ELF-1 (cell line): ENCODE measurements around the gene GCSAML.
"Not testable (repeated sequence)": the region's sequence is repeated elsewhere in the genome, so short reads cannot be mapped to it uniquely, and the experiment has no call there.

ENCODE experiments used
- DNase-seq: peaks from one replicate; pipeline ENCODE4 v3.0.0-alpha.2; 2016; ENCODE audit warnings: low read depth, low spot score

The GCSAML gene

DNA sequence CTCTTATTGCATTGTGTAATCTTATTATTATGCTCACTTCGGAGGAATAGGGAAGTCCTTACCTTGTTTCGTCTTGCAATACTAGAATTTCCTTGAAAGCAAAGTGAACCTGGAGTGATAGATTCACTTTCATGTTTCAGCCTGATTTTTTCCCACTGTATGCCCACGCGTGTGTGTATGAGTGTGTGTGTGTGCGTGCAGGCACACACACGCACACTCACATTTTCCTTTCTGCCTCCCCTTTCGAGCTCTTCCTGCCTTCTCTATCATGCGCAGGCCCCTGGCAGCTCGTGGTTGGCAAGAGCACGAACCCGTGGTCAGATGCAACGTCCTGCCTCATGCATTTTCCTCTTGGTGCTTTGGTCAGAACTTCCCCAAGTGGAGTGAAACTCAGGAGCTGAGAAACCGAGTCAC is at the start of gene GCSAML:
Gene GCSAML, plus strand, starts transcription at position 366 of the 414 bp plus-strand sequence. CDS start 58 bp downstream, outside the sequence.
- no peak for DNase-seq

DNA sequence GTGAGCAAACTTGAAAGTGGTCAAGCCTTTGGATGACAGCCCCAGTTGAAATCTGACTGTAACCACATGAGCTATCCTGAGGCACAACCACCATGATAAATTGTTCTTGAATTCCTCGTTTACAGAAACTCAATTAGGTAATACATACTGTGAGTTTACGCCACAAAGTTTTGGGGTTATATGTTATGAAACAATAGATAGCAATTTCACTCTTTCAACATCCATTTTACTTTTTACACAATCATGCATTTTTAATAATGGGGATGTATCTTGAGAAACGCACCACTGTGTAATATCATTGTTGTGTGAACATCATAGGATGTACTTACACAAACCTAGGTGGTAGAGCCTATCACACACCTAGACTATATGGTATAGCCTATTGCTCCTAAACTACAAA is 48.1 kb upstream of the GCSAML start:
- DNase-seq = no peak

- no peak for DNase-seq
These were observed 42.1 kb upstream of the GCSAML start for GRCh38 chr1:247506831-247507230.

DNA sequence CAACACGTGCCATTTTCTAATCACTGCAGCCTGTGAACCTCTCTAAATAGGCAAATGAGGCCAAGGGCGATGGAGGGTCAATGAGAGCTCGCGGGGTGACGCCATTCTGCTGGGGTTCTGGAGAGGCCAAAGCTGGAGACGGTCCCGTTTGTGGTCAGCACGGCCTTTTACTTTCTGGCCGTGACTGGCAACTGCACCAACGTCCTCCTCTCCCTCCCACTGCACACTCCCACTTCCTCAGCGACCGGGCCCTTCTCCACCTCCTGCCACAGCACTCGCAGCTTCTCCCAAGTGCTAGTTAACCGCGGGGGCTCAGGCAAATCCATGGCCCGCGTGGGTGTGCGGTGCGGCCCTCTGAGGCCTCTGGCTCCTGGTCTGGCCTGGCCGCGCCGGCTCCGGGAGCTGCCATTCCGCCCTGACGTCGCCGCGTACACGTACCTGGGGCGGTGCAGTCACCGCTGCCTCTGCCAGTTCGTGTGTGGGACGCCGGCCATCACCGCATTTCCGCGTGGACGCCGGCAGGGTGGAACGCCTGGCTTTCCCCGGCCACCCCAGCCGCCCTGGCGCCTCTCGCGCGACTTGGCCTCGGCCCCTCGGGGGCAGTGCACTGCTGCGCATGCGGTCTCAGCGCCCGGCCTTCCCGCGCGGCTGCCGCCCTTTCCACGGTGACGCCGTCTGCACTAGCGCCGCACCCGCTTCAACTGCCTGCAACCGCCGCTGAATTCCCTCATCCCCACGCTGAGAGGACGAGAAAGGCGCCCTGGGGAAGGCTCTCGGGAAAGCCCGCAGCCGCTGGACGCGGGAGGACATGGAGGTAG is 30.9 kb upstream of the GCSAML start:
- DNase-seq = no peak

DNA sequence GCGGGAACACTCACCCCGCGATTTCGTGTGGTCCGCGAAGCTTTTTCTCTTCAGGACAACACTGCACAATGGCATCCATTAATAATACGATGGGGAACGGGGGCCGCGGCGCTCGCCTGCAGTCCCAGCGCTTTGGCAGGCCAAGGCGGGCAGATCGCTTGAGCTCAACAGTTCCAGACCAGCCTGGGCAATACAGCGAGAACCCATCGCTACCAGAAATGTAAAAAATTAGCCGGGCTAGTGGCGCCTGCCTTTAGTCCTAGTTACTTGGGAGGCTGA is 30.4 kb upstream of the GCSAML start:
- no peak for DNase-seq

- DNase-seq = not testable (repeated sequence)
These were observed 27.0 kb upstream of the GCSAML start for GRCh38 chr1:247521886-247522285.

- DNase-seq = no peak
These were observed 20.0 kb upstream of the GCSAML start for GRCh38 chr1:247528812-247529474.

DNA sequence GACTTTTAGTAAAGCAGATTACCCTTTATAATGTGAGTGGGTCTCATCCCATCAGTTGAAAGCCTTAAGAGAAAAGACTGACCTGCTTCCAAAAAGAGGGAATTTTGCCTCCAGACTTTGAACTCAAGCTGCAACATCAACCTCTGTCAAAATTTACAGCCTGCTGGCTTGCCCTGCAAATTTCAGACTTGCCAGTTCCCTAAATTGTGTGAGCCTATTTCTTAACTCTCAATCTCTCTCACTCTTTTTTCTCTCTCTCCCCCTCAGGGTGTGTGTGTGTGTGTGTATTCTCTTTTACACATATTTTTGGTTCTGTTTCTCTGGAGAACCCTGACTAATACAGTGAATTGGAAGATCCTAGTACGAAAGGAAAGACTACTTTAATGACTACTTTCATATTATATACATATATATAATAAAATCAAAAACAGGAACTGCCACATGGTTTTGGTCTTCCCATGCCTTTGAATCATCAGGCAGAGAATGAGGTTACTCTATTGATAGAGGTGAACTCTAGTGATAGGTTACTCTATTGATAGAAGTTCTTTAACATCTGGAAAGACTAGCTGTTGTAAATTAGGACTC is 19.1 kb upstream of the GCSAML start:
- no peak for DNase-seq

DNA sequence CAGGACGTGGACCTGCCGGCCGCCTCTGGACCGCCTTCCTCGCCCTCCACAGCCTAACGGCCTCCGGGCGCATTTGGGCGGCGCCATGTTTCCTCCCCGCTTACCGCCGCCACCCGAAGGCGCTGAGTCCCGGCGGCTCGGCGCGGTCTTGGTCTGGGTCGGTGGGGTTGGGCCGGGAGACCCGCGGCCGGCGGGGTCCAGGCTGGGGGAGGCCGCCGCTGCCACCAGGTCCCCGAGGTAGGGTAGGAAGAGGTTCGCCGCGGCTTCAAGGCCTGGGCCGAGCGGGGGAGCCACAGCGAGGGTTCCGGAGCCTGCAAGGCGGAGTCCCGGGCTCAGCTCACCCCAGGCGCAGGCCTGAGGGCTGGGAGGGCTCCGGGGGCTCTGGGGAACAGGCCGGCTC is 18.1 kb upstream of the GCSAML start:
- no peak for DNase-seq

GRCh38 chr1:247531937-247532336 is 17.0 kb upstream of the GCSAML start:
- DNase-seq = no peak

- DNase-seq = no peak
These were observed 13.5 kb upstream of the GCSAML start for GRCh38 chr1:247535402-247535801.

DNA sequence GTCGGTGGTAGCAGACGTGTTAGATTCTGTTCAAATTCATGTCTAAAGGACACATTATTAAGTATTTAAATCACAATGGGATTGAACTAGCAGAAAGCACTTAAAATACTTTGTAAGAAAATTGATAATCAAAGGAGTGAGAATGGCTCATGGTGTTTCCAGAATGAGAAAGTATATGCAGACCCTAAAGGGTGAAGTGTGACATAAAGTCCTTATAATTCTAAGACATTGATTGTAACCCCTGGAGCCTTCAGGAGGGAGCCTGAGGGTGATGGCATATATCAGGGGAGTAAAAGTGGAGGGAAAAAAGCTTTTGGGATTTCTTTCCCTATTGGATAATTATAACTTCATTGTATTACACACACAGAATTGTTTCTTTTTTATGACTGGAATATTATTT is 12.6 kb upstream of the GCSAML start, which contains the start of gene OR2C3:
Gene OR2C3, minus strand, starts transcription at position 101 of the 400 bp plus-strand sequence. CDS start 3,929 bp downstream, outside the sequence.
- no peak for DNase-seq

DNA sequence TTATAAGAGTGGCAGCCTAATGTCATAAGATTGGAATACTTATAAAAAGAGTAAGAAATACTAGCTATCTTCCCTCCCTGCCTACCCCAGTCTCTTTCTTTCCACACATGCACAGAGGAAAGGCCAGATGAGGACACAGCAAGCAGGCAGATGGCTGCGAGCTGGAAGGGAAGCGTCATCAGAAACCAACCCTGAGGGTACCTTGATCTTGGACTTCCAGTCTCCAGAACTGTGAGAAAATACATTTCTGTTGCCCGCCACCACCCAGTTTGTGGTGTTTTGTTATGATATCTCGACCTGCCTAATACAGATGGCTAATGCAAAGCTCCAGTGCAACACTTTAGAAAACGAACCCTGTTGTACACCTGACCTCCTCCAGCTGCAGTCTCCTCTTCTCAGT is 10.4 kb upstream of the GCSAML start:
- no peak for DNase-seq

DNA sequence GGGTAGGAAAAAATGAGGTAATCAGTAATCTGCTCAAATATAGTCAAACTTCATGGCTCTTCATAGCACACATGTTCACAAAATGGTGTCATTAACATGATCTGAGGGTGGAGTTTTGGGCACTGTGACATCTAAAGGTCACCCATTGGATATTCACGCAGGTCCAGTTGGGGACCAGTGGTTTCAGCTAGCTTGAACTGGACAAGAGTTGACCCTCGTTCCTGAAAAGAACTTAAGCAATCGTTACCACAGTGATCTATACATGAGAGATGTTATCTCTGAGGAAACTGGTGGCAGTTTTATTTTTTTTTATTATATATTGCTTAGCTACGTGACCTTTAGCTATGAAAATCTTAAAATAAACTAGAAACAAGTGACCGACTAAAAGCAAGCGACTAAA is 9.7 kb upstream of the GCSAML start:
- DNase-seq = no peak

DNA sequence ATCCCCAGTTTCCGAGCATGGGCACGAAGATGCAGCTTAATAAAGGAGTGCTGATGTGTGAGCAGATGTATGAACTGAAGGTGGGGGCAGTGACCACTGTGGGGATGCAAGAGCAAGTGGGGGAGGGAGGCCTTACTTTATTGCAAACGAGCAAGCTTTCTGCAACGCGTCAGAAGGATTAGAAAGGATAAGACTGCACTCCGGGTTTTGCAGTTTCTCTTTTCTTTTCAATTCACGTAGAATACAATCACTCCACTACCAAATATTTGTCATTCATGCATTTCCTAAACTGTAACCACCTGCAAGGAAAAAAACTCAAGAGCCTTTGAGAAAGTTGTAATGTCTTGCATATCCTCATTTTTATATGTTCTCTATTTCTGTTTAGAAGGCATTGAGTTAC is 8.4 kb upstream of the GCSAML start:
- no peak for DNase-seq

DNA sequence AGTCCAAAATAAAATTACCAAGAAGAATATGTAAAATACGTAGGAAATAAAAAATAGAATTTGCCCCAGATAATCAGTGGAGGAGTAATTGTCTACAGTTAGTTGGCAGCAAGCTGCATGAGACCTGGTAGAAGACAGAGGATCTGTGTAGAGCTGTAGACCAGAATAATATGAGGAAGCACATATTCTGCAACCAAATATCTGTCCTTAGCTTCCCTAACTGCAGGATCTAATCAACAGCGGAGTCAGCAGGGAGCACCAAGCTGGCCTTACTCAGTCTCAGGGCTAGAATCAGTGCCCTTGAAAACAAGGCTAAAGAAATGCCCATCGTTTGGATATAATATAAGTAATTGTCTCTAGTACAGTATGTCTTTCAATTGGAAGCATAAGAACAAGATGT is 6.1 kb upstream of the GCSAML start:
- DNase-seq = no peak

DNA sequence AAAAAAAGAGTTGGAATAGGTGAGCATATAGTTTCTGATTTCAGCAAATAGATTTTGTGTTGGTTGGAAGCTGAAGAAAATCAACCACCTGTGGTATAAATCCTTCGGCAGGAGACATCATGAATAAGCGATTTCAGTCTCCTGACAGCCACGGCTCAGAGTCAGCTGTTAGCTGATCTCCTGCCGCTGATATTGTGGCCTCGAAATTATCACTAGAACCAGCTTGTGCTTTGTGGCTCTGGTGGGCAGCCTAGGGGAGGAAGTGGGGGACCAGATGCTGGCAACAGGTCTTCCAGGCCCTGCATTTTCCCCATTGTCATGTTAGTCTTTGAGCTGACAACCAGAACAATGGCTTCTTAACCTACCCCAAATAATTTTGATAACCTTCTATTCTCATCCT is 842 bp upstream of the GCSAML start:
- DNase-seq = no peak

- DNase-seq = peak; percentile 35
These were observed 2.8 kb downstream of the GCSAML start for GRCh38 chr1:247551721-247552120.

DNA sequence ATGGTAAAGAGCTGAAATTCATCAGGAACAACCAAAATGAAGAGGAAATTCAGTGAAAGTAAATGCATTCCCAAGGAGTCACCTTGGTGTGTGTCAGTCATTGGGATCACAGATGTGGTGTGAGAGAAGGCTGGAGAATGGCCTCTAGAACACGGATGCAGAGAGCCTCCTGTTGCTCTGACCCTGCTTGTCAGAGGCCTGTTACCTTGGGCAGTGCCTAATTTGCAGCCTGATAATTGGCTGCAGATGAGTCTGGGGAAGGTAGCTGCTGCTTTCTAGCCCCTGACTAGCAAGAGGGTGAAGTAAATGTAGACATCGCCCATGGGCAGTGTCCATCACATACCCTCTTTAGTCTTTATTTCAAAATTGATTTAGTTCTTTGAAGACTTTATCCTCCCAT is 3.3 kb downstream of the GCSAML start:
- peak; percentile 18 for DNase-seq

DNA sequence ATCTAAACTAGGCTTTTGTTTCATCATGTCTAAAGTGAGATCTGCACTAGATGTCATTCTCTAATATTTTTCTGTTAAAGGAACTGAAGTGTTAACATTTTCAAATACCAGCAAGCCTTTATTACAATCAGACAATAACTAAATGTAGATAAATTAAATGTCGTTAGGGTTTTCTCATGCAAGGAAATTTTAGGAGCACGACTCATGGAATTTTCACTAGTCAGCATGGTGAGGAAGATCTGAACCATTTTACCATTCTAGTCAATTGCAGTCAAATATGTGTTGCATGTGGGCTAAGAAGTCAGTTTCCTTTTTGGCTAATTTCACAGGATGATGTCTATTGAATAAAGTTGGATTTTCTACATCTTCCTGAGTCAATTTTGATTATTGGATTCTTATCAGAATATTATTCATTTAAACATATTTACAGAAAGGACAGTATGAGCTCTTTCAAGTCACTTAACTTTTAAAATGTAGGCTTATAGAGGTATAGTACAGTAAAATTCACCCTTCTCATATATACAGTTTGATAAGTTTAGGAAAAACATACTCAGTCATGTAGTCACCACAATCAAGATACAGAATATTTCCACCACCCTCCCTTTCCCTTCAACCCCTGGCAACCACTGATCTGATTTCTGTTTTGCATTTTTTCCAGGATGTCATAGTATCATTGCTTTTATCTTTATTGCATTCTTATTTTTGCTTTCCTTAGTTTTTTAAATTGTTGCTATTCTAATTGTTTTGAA is 9.2 kb downstream of the GCSAML start:
- DNase-seq = no peak

DNA sequence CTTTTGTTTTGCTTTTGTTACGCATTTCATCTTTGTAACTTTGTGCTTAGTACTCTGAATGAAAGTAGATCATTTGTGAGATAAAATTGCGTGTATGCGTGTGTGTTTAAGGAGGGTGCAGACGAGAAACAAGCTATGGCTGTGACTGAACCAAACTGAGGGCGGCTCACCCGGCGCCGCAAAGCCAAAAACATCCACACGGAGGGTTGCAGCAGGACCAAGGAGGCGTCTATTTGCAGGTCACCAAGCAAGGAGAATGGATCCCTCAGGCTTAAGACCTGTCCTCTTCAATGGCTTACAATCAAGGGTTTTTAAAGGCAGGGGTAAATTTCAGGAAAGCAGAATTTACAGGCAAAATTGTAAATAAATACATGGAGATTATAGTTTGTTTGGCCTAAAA is 12.8 kb downstream of the GCSAML start:
- DNase-seq = no peak

DNA sequence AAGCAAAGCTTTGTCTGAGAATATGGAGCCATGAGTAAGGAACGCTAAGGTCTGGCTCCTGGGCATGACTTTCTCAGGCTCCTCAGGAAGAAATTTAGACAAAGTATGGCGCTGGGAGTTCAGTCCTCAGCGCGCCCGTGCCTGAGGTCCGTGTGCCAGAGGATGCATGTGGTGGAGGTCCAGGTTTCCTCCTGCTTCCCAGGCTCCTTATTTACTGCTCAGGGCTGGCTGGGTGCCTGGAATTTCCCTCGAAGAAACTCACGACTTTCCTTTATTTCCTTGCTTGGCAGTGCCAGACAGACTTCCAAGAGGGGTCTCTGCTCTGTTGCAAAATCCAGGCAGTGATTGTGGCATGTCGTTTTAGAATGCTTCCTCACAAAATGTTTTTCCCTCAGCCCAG is 13.3 kb downstream of the GCSAML start:
- no peak for DNase-seq
